ENCODE measurements around the gene COMT.

DNA sequence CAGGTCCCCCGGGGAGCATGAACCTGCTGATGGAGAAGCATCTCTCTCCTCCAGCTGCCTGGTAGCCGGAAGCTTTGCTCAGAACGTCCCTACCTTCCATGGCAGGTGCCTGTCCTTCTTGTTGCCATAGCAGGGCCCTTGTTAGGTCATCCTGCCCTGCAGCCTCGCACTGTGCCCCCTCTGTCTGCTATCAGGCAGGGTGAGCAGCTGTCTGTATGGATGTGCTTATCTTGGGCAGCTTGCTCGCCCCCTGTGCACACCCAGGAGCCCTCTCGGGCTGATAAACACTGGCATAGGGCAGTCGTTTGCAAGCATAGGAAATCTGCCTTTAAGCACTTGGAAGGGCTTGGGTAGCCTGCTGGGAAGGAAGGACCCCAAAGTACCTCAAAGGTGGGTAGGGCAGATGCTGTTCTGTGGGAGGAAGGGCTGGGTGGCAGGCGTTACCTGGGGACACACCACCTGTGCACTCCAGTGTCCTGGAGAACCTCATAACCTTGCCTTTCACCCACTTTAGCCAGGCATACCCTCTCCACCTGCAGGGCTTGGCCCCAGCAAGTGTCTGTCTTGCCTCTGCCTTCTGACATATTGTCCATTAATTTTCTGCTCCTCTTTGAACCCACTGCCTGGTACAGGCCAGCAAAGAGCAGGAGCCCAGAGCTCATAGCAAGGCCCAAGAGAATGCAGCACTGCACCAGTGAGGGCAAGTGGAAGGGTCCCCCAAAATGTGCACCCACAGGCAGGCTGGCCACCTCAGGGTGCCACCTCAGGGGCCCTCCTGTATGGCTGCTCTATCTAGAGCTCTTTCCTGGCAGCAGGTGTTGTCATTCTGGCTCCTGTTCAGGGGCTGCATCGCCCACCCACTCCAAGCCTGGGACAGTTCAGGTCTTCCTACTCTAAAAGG lies 8.0 kb upstream of the COMT start:
- TF ChIP-seq CTCF (IDR thresholded peaks at IDR 0.05) = no peak
- TF ChIP-seq POLR2A (IDR thresholded peaks at IDR 0.05) = no peak

Measured in Peyer's patch (tissue), 4 donors.